ENCODE data around the gene OR51L1.
"Not testable (repeated sequence)": the region's sequence is repeated elsewhere in the genome, so short reads cannot be mapped to it uniquely, and the experiment has no call there.

Gene OR51L1, protein sequence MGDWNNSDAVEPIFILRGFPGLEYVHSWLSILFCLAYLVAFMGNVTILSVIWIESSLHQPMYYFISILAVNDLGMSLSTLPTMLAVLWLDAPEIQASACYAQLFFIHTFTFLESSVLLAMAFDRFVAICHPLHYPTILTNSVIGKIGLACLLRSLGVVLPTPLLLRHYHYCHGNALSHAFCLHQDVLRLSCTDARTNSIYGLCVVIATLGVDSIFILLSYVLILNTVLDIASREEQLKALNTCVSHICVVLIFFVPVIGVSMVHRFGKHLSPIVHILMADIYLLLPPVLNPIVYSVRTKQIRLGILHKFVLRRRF

DNA sequence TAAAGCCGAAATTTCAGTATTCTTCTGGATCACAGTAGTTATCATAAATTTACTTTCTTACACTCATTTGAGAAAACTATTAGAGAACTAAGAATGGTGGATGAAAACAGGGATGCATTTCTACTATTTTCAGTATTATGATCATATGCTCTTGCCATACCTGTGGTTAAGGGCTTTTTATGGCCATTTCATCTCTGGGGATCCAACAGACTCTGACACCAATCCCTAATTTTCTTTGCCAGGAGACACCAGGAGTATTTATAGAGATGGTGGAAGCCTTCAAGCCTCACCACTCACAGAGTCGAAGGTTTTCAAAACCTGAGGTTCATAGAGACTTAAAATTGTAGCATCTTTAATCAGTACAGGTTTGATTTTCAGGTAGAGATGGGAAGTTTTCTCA, at the start of gene OR51L1:
OR51L1 (plus strand) TSS at position 301 of the 400 bp plus-strand sequence. CDS start 4,132 bp downstream, outside the sequence.
- CTCF ChIA-PET, result no interaction called here
- DNase-seq (ENCODE audit: extremely low spot score), result no peak
- POLR2A ChIA-PET, result no interaction called here
- TF ChIP-seq, protein P1, sequence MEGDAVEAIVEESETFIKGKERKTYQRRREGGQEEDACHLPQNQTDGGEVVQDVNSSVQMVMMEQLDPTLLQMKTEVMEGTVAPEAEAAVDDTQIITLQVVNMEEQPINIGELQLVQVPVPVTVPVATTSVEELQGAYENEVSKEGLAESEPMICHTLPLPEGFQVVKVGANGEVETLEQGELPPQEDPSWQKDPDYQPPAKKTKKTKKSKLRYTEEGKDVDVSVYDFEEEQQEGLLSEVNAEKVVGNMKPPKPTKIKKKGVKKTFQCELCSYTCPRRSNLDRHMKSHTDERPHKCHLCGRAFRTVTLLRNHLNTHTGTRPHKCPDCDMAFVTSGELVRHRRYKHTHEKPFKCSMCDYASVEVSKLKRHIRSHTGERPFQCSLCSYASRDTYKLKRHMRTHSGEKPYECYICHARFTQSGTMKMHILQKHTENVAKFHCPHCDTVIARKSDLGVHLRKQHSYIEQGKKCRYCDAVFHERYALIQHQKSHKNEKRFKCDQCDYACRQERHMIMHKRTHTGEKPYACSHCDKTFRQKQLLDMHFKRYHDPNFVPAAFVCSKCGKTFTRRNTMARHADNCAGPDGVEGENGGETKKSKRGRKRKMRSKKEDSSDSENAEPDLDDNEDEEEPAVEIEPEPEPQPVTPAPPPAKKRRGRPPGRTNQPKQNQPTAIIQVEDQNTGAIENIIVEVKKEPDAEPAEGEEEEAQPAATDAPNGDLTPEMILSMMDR (IDR thresholded peaks at IDR 0.05; ENCODE audit: control extremely low read depth, extremely low read depth, low read depth, missing control alignments), result no peak

DNA sequence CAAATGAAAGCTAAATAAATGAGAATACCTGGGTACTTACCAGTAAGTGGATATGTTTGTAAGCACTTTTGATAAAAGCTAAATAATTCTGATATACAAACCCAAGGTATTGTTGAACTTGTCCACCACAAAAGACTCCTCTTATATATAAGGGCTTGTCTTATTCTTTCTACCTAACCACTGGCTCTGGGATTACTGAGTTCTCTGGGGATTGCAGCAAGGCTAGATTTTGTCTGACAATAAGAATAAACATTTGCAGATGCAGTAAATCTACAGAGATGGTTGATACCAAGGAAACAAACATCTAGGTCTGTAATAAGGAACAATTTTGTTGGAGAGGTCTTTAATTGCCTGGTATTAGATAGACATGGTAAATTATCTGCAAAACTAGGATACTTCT, 47.1 kb upstream of the OR51L1 start, which contains the start of gene OR51A4:
OR51A4 (minus strand) TSS at position 101 of the 400 bp plus-strand sequence. CDS start 505 bp downstream, outside the sequence.
- DNase-seq (ENCODE audit: extremely low spot score), result no peak
- TF ChIP-seq, protein P1 (IDR thresholded peaks at IDR 0.05; ENCODE audit: control extremely low read depth, extremely low read depth, low read depth, missing control alignments), result no peak
- CTCF ChIA-PET, result no interaction called here
- POLR2A ChIA-PET, result no interaction called here

- CTCF ChIA-PET; POLR2A ChIA-PET; DNase-seq (ENCODE audit: extremely low spot score): not testable (repeated sequence)
These were observed 39.0 kb upstream of the OR51L1 start, which contains the start of gene OR51A2 for GRCh38 chr11:4955613-4956012. Gene OR51A2, minus strand, starts transcription at chr11:4955713. Its CDS starts 0 bp downstream, at chr11:4955713.

DNA sequence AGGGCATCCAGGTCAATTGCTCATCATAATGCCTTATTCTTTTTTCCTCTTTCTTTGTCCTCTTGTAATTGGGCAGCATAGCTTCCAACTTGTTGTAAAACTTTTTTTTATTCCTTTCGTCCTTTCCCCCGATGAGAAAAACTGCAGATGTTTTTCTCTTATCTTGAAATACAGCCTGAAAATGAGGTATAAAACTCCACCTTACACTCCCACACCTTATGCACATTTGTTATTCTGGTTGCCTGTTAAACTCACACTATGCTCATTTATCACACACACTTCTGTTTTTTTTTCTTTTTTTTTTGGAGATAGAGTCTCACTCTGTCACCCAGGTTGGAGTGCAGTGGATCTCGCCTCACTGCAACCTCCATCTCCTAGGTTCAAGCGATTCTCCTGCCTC, 37.3 kb upstream of the OR51L1 start:
- TF ChIP-seq, protein P1 (IDR thresholded peaks at IDR 0.05; ENCODE audit: control extremely low read depth, extremely low read depth, low read depth, missing control alignments), result no peak
- CTCF ChIA-PET, result interaction anchor here (0.9 to 1.1 kb wide), 2 partner anchors 9 to 14 kb away, joined by 3 read pairs; no protein-coding TSS in a partner anchor
- POLR2A ChIA-PET, result no interaction called here
- DNase-seq (ENCODE audit: extremely low spot score), result no peak

- ChIA-PET CTCF (no interaction called here), POLR2A (no interaction called here)
- TF ChIP-seq, protein P1 (IDR thresholded peaks at IDR 0.05; ENCODE audit: control extremely low read depth, extremely low read depth, low read depth, missing control alignments), result no peak
- no peak for DNase-seq (ENCODE audit: extremely low spot score)
These were observed 33.8 kb upstream of the OR51L1 start for GRCh38 chr11:4960877-4961276.

GRCh38 chr11:4962816-4963215, 31.8 kb upstream of the OR51L1 start:
- DNase-seq (ENCODE audit: extremely low spot score), result no peak
- POLR2A ChIA-PET, result no interaction called here
- CTCF ChIA-PET, result interaction anchor here (1.1 kb wide), 1 partner anchor 13 kb away, joined by 3 read pairs; no protein-coding TSS in a partner anchor
- TF ChIP-seq, protein P1 (IDR thresholded peaks at IDR 0.05; ENCODE audit: control extremely low read depth, extremely low read depth, low read depth, missing control alignments), result no peak

GRCh38 chr11:4975436-4975835, 19.2 kb upstream of the OR51L1 start:
- ChIA-PET POLR2A (no interaction called here), CTCF (interaction anchor here (1.7 kb wide), 1 partner anchor 13 kb away, joined by 3 read pairs; no protein-coding TSS in a partner anchor)
- no peak for DNase-seq (ENCODE audit: extremely low spot score)
- TF ChIP-seq, protein P1 (IDR thresholded peaks at IDR 0.05; ENCODE audit: control extremely low read depth, extremely low read depth, low read depth, missing control alignments), result no peak

All from GM10248 (cell line).